Nephron progenitor cell (in vitro differentiated cells): ENCODE results near the gene FBLIM1.

Experiments
- DNase-seq: peaks from one replicate; pipeline ENCODE4 v3.0.0; 2021
- H3K27ac Mint-ChIP-seq: 2 replicates; pipeline ENCODE4 v1.8.0; 2021; ENCODE audit warnings: mild to moderate bottlenecking, moderate library complexity, mixed read lengths
- H3K27me3 Mint-ChIP-seq: 2 replicates; pipeline ENCODE4 v1.8.0; 2021; ENCODE audit warnings: mild to moderate bottlenecking, low read depth, mixed read lengths; ENCODE audit not compliant: poor library complexity
- H3K36me3 Mint-ChIP-seq: 2 replicates; pipeline ENCODE4 v1.8.0; 2021; ENCODE audit warnings: low read depth, mixed read lengths
- H3K4me1 Mint-ChIP-seq: 2 replicates; pipeline ENCODE4 v1.8.0; 2021; ENCODE audit warnings: mixed read lengths
- H3K4me3 Mint-ChIP-seq: 2 replicates; pipeline ENCODE4 v1.8.0; 2021; ENCODE audit warnings: mild to moderate bottlenecking, moderate library complexity, mixed read lengths
- H3K9me3 Mint-ChIP-seq: 2 replicates; pipeline ENCODE4 v1.8.0; 2021; ENCODE audit warnings: mild to moderate bottlenecking, moderate library complexity, mixed read lengths
- TF ChIP-seq, protein P1 (sequence below): fragments of 200-600 bp; sonication (generic); IDR thresholded peaks from 2 replicates; pipeline ENCODE4 v1.5.0; 2021; ENCODE audit warnings: antibody characterized with exemption

Gene FBLIM1

DNA sequence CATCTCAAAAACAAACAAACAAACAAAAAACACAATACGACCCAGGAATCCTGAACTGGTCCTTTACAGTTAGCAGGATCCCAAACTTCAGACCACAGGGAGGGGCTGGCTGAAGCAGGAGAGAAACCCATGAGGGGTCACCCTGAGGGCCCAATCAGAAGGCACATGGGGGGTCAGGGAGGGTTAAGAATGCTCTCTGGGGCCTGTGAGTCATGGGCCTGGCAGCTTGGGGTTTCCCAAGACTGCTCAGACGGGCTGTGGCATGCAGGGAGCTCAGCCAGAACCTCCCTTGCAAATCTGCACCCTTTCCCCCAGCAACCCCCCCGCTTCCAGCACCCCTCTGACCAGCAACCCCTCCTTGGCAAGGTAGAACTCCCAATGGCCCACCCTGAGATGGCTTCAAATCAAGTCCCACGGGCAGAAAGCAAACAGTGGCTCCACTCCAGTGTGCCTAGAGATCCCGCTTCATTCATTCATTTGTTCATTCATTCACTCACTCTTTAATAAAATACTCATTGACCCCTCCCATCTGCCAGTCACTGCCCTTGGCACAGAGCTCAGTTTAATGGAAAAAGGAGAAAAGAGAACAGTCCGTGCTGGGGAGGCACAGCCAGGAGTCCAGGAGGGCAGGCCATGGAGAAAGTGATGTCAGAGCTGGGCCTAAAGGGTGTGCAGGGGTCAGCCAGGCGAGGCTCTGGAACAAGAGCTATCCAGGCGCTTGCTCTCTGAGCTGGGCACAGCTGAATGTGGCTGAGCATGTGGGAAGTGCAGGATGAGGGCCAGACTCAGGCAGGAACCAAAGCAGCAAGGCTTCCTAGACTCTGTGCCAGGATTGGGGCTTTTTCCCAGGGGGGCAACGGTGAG, 40.6 kb downstream of the FBLIM1 start:
- peak overlapping the region; percentile 33 for H3K4me3 Mint-ChIP-seq
- H3K4me1 Mint-ChIP-seq = peaks cover 74% of the 10 kb centered on the region
- DNase-seq = no peak
- no peaks in the 10 kb centered on the region for H3K9me3 Mint-ChIP-seq
- TF ChIP-seq, protein P1, sequence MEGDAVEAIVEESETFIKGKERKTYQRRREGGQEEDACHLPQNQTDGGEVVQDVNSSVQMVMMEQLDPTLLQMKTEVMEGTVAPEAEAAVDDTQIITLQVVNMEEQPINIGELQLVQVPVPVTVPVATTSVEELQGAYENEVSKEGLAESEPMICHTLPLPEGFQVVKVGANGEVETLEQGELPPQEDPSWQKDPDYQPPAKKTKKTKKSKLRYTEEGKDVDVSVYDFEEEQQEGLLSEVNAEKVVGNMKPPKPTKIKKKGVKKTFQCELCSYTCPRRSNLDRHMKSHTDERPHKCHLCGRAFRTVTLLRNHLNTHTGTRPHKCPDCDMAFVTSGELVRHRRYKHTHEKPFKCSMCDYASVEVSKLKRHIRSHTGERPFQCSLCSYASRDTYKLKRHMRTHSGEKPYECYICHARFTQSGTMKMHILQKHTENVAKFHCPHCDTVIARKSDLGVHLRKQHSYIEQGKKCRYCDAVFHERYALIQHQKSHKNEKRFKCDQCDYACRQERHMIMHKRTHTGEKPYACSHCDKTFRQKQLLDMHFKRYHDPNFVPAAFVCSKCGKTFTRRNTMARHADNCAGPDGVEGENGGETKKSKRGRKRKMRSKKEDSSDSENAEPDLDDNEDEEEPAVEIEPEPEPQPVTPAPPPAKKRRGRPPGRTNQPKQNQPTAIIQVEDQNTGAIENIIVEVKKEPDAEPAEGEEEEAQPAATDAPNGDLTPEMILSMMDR = no peak
- peak overlapping the region; percentile 58 for H3K27ac Mint-ChIP-seq
- no peaks in the 10 kb centered on the region for H3K36me3 Mint-ChIP-seq
- H3K27me3 Mint-ChIP-seq = peaks cover 2% of the 10 kb centered on the region

DNA sequence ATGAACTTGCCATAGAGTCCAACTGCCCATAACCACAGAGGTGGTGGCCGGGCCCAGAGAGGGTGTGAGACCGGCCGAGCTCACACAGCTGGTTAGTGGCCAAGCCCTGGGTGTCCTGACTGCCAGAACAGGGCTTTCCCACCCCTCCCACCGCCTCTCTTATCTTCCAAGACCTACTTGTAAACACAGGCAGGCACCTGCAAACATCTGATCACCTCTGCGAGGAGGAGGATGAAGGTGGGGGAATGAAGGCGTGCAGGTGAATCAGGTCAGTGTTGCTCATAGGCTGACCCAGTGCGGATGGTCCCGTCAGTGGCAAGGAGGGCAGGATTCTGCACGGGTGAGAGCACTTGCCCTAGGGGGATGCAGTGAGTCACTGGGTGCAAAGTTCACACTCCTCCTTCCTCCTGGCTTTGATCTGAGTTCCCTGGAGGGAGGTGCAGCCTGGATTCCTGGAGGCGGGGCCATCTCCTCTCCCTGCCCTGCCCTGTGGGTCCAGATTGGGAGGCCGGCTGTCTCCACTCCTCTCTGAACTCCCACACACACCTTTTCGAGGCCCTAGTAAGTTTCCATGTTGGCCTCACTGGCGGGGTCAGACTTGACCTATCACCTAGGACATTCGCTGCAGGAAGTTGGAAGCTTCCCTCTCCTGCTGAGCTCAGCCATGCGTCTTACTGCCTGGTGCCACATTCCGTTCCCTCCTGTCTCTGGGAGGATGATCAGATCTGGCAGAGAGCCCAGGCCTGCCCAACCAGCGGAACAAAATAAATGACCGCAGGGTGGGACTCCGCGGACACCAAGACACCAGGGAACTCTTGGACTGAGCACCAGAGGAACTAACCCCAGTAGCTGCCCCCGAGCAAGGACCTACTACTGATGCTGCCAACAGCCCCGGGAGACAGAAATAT, 41.6 kb downstream of the FBLIM1 start:
- Mint-ChIP-seq H3K36me3 (no peaks in the 10 kb centered on the region), H3K27ac (peak overlapping the region; percentile 58), H3K9me3 (no peaks in the 10 kb centered on the region), H3K4me3 (no peak overlapping the region), H3K4me1 (peaks cover 71% of the 10 kb centered on the region), H3K27me3 (peaks cover 2% of the 10 kb centered on the region)
- TF ChIP-seq, protein P1 = no peak
- DNase-seq = peak; percentile 59

DNA sequence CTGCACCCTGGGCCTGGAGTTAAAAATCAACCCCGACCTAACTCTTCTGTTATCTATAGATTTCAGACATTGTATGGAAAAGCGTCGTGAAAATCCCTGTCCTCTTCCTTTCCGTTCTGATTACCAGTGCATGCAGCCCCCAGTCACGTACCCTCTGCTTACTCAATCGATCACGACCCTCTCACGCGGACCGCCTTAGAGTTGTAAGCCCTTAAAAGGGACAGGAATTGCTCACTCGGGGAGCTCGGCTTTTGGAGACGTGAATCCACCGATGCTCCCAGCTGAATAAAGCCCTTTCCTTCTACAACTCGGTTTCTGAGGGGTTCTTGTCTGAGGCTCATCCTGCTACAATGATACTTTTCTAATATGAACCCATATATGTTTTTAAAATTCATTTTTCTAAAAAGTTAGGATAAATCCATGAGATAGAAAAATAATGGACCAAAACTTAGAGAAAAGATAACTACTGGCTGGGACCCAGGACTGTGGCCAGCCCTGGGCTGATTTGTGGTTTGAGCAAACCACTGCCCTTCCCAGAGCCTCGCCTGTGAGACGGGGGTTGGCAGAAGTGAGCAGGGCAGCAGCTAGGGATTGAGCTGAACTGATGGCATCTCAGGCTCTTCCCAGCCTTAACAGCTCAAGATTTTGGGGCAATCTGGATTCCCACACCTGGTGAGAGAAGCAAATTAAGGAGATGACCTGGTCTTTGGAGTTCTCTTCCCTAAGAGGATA, 43.8 kb downstream of the FBLIM1 start:
- Mint-ChIP-seq H3K4me1 (peaks cover 53% of the 10 kb centered on the region), H3K4me3 (no peak overlapping the region), H3K27ac (no peak overlapping the region)

DNA sequence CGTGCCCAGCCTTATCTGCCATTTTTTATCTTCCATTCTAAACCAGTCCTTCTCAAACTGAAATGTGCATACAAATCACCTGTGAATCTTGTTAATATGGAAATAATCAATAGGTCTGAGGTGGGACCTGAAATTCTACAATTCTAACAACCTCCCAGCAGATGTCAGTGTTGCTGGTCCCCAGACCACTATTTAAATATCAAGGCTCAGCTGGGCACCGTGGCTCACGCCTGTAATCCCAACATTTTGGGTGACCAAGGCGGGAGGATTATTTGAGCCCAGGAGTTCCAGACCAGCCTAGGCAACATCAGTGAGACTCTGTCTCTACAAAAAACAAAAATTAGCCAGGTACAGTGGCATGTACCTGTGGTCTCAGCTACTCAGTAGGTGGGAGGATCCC, 44.8 kb downstream of the FBLIM1 start:
- no peak overlapping the region for H3K27ac Mint-ChIP-seq
- H3K4me1 Mint-ChIP-seq = peaks cover 50% of the 10 kb centered on the region
- H3K9me3 Mint-ChIP-seq = no peaks in the 10 kb centered on the region
- DNase-seq = peak; percentile 29
- H3K27me3 Mint-ChIP-seq = peaks cover 7% of the 10 kb centered on the region
- no peak overlapping the region for H3K4me3 Mint-ChIP-seq
- peaks cover 4% of the 10 kb centered on the region for H3K36me3 Mint-ChIP-seq
- TF ChIP-seq, protein P1 = peak; percentile 40

More for the DNA sequence above, 43.8 kb downstream of the FBLIM1 start:
- Mint-ChIP-seq H3K27me3 (peaks cover 2% of the 10 kb centered on the region), H3K9me3 (no peaks in the 10 kb centered on the region), H3K36me3 (no peaks in the 10 kb centered on the region)
- no peak for DNase-seq
- TF ChIP-seq, protein P1 = no peak

DNA sequence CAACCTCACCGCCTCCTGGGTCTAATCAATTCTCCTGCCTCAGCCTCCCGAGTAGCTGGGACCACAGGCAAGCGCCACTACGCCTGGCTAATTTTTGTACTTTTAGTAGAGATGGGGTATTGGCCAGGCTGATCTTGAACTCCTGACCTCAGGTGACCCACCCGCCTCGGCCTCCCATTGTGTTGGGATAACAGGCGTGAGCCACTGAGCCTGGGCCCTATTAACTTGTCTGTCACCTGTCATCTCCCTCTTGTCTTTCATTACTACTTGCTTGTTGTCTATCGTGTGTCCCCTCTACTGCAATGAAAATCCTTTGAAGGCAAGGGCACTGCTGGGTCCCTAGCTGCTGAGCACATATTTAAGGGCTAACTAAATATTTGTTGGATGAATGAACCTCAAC, 45.5 kb downstream of the FBLIM1 start:
- Mint-ChIP-seq H3K27ac (no peak overlapping the region), H3K27me3 (peaks cover 7% of the 10 kb centered on the region), H3K4me3 (no peak overlapping the region), H3K4me1 (peaks cover 50% of the 10 kb centered on the region), H3K36me3 (peaks cover 9% of the 10 kb centered on the region), H3K9me3 (no peaks in the 10 kb centered on the region)
- TF ChIP-seq, protein P1 = no peak
- no peak for DNase-seq
